HepG2 (cell line): Measurements from ENCODE around the gene SLC2A5. TPM values are rescaled to one million over a fixed set of nuclear protein-coding genes. Genes with fewer than 3 reads are reported as not detected.

ENCODE experiments used
- AKAP8 ChIP-seq: sonication (generic); formaldehyde crosslinking; IDR thresholded peaks from 2 replicates; pipeline ENCODE4 v1.5.1; 2020; ENCODE audit warnings: mild to moderate bottlenecking, missing genetic modification reagents
- BRCA1 ChIP-seq: sonication (generic); formaldehyde crosslinking; IDR thresholded peaks from 2 replicates; pipeline ENCODE4 v1.4.0; 2020; ENCODE audit warnings: missing genetic modification reagents
- CBX1 ChIP-seq: IDR thresholded peaks from one replicate; pipeline ENCODE4 v1.6.1; 2016; ENCODE audit warnings: antibody characterized with exemption, low read depth
- EHMT2 ChIP-seq: fragments of 200-600 bp; sonication (generic); IDR thresholded peaks from 2 replicates; pipeline ENCODE4 v1.7.0; 2017; ENCODE audit warnings: antibody characterized with exemption, low read depth, low read length, borderline replicate concordance
- MEF2D ChIP-seq: sonication (generic); formaldehyde crosslinking; IDR thresholded peaks from 2 replicates; pipeline ENCODE4 v1.5.1; 2020; ENCODE audit warnings: mild to moderate bottlenecking, missing genetic modification reagents
- PITX1 ChIP-seq: sonication (generic); formaldehyde crosslinking; IDR thresholded peaks from 2 replicates; pipeline ENCODE4 v1.5.1; 2020; ENCODE audit warnings: mild to moderate bottlenecking, missing genetic modification reagents
- RBM39 ChIP-seq: fragments of 200-400 bp; formaldehyde crosslinking; IDR thresholded peaks from one replicate; pipeline ENCODE4 v1.6.1; 2018; ENCODE audit warnings: antibody characterized with exemption, mild to moderate bottlenecking, low read depth, low read length; ENCODE audit not compliant: poor library complexity, severe bottlenecking
- SAFB2 ChIP-seq: sonication (generic); formaldehyde crosslinking; IDR thresholded peaks from 2 replicates; pipeline ENCODE4 v1.5.1; 2020; ENCODE audit warnings: missing genetic modification reagents, low read depth, mild to moderate bottlenecking, borderline replicate concordance
- SRF ChIP-seq: IDR thresholded peaks from 2 replicates; pipeline ENCODE4 v1.6.1; 2011; ENCODE audit warnings: mild to moderate bottlenecking, low read depth, low read length, moderate library complexity
- ZKSCAN8 ChIP-seq: IDR thresholded peaks from 2 replicates; pipeline ENCODE4 v1.6.1; 2016; ENCODE audit warnings: borderline replicate concordance, missing genetic modification reagents, missing compliant biosample characterization
- ZNF101 ChIP-seq: sonication (generic); formaldehyde crosslinking; IDR thresholded peaks from 2 replicates; pipeline ENCODE4 v1.4.0; 2020; ENCODE audit warnings: mild to moderate bottlenecking, low read depth, missing genetic modification reagents, borderline replicate concordance
- ZNF557 ChIP-seq: sonication (generic); formaldehyde crosslinking; IDR thresholded peaks from 2 replicates; pipeline ENCODE4 v1.4.0; 2020; ENCODE audit warnings: missing genetic modification reagents
- ZSCAN29 ChIP-seq: sonication (generic); formaldehyde crosslinking; conservative IDR thresholded peaks from 2 replicates; pipeline ENCODE4 v1.4.0; 2020; ENCODE audit warnings: mild to moderate bottlenecking, missing genetic modification reagents
- ZSCAN9 ChIP-seq: IDR thresholded peaks from 2 replicates; pipeline ENCODE4 v1.6.1; 2016; ENCODE audit warnings: borderline replicate concordance
- polyA plus RNA-seq, 8 experiments: library from polyadenylated mRNA; depleted of rRNA in 3 of 8; stranded (reverse) in 7 of 8; unstranded in 1 of 8; fragments of >200 nt; fragmentation: Illumina TruSeq in 4 of 8; extraction: Trizol in 4 of 8; gene quantifications; 2 replicates each; pipeline versions ENCODE4 v1.2.1 to v1.2.3, GENCODE V29; 2011 to 2016; ENCODE audit warnings: low read depth in 4 of 8, missing spikeins in 1 of 8, mixed read lengths in 1 of 8; ENCODE audit not compliant: insufficient read depth in 1 of 8
- total RNA-seq, 5 experiments: library from RNA; depleted of rRNA; stranded (reverse); fragments of >200 nt; fragmentation: Illumina TruSeq; extraction: Trizol; gene quantifications; 2 replicates each; pipeline ENCODE4 v1.2.3, GENCODE V29; 2016; ENCODE audit warnings: low read depth in 1 of 5
- TF ChIP-seq, protein P1 (sequence below): sonication (generic); formaldehyde crosslinking; IDR thresholded peaks from 2 replicates; pipeline ENCODE4 v1.4.0; 2020; ENCODE audit warnings: missing genetic modification reagents
- TF ChIP-seq, protein P2 (sequence below): sonication (generic); formaldehyde crosslinking; IDR thresholded peaks from 2 replicates; pipeline ENCODE4 v1.9.0; 2021; ENCODE audit warnings: missing genetic modification reagents, borderline replicate concordance
- TF ChIP-seq, protein P3 (sequence below): sonication (generic); formaldehyde crosslinking; IDR thresholded peaks from 2 replicates; pipeline ENCODE4 v1.4.0; 2020; ENCODE audit warnings: missing genetic modification reagents
- TF ChIP-seq, protein P4 (sequence below): sonication (generic); formaldehyde crosslinking; conservative IDR thresholded peaks from 2 replicates; pipeline ENCODE4 v1.8.1; 2023; ENCODE audit warnings: missing genetic modification reagents
- TF ChIP-seq, protein P5 (sequence below): sonication (generic); formaldehyde crosslinking; IDR thresholded peaks from 2 replicates; pipeline ENCODE4 v1.8.0; 2022; ENCODE audit warnings: missing genetic modification reagents, mild to moderate bottlenecking, borderline replicate concordance

SLC2A5 gene
- total and polyA plus RNA-seq, 2 of the 13 experiments (the other 11 are each of a cell fraction or from before 2014, with no cell fraction given): 0.04 to 0.54 TPM

DNA sequence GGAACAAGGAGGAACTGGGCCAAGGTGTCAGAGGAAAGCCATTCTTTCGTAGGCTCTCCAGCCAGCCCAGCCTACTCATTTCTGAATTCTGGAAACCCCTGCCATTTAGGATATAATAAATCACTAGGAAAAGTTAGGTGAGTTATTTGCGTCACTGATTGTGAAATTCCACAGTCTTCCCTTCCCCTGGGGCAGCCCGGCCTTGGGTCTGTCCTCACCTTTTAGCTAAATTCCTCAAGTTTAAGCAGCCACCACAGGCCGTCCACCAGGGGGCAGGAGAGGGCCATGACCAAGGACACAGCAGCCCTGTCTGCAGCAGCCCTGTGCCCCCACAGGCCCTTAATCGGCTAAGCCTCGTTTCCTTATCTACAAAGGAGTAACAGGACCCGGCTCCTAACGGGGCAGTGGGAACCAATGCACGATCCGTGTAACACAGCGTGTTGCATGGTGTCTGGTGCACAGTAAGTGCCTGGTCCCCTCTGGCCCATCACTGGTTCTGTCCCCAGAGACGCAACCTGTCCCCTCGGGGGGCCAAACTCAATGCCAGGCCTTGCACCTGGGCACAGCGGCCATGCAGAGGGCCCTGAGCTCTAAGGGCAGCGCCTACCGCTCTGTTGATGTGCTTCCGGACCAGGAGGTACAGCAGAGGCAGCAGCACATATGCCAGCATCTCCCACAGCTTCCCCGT, 41.4 kb upstream of the SLC2A5 start (continued):
- TF ChIP-seq, protein P1, sequence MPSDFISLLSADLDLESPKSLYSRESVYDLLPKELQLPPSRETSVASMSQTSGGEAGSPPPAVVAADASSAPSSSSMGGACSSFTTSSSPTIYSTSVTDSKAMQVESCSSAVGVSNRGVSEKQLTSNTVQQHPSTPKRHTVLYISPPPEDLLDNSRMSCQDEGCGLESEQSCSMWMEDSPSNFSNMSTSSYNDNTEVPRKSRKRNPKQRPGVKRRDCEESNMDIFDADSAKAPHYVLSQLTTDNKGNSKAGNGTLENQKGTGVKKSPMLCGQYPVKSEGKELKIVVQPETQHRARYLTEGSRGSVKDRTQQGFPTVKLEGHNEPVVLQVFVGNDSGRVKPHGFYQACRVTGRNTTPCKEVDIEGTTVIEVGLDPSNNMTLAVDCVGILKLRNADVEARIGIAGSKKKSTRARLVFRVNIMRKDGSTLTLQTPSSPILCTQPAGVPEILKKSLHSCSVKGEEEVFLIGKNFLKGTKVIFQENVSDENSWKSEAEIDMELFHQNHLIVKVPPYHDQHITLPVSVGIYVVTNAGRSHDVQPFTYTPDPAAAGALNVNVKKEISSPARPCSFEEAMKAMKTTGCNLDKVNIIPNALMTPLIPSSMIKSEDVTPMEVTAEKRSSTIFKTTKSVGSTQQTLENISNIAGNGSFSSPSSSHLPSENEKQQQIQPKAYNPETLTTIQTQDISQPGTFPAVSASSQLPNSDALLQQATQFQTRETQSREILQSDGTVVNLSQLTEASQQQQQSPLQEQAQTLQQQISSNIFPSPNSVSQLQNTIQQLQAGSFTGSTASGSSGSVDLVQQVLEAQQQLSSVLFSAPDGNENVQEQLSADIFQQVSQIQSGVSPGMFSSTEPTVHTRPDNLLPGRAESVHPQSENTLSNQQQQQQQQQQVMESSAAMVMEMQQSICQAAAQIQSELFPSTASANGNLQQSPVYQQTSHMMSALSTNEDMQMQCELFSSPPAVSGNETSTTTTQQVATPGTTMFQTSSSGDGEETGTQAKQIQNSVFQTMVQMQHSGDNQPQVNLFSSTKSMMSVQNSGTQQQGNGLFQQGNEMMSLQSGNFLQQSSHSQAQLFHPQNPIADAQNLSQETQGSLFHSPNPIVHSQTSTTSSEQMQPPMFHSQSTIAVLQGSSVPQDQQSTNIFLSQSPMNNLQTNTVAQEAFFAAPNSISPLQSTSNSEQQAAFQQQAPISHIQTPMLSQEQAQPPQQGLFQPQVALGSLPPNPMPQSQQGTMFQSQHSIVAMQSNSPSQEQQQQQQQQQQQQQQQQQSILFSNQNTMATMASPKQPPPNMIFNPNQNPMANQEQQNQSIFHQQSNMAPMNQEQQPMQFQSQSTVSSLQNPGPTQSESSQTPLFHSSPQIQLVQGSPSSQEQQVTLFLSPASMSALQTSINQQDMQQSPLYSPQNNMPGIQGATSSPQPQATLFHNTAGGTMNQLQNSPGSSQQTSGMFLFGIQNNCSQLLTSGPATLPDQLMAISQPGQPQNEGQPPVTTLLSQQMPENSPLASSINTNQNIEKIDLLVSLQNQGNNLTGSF (CRISPR knock-in tag): no peak
- TF ChIP-seq BRCA1 (CRISPR knock-in tag) (no peak), RBM39 (no peak), SAFB2 (CRISPR knock-in tag) (no peak), AKAP8 (CRISPR knock-in tag) (no peak), PITX1 (peak; percentile 52; the same call in 1 of the 2 replicates), ZKSCAN8 (CRISPR knock-in tag) (no peak), ZSCAN29 (CRISPR knock-in tag) (peak; percentile 77; the same call in 1 of the 2 replicates), ZSCAN9 (CRISPR knock-in tag) (0 out of 2 replicates have a peak, but pooled peaks have one; percentile 22), ZNF101 (CRISPR knock-in tag) (no peak), CBX1 (no peak), SRF (no peak), ZNF557 (CRISPR knock-in tag) (no peak), MEF2D (CRISPR knock-in tag) (peak; percentile 53; the same call in 1 of the 2 replicates), EHMT2 (no peak)
- TF ChIP-seq, protein P2, sequence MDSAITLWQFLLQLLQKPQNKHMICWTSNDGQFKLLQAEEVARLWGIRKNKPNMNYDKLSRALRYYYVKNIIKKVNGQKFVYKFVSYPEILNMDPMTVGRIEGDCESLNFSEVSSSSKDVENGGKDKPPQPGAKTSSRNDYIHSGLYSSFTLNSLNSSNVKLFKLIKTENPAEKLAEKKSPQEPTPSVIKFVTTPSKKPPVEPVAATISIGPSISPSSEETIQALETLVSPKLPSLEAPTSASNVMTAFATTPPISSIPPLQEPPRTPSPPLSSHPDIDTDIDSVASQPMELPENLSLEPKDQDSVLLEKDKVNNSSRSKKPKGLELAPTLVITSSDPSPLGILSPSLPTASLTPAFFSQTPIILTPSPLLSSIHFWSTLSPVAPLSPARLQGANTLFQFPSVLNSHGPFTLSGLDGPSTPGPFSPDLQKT (CRISPR knock-in tag): no peak
- TF ChIP-seq, protein P3, sequence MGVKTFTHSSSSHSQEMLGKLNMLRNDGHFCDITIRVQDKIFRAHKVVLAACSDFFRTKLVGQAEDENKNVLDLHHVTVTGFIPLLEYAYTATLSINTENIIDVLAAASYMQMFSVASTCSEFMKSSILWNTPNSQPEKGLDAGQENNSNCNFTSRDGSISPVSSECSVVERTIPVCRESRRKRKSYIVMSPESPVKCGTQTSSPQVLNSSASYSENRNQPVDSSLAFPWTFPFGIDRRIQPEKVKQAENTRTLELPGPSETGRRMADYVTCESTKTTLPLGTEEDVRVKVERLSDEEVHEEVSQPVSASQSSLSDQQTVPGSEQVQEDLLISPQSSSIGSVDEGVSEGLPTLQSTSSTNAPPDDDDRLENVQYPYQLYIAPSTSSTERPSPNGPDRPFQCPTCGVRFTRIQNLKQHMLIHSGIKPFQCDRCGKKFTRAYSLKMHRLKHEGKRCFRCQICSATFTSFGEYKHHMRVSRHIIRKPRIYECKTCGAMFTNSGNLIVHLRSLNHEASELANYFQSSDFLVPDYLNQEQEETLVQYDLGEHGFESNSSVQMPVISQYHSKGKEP (CRISPR knock-in tag): no peak
- TF ChIP-seq, protein P4, sequence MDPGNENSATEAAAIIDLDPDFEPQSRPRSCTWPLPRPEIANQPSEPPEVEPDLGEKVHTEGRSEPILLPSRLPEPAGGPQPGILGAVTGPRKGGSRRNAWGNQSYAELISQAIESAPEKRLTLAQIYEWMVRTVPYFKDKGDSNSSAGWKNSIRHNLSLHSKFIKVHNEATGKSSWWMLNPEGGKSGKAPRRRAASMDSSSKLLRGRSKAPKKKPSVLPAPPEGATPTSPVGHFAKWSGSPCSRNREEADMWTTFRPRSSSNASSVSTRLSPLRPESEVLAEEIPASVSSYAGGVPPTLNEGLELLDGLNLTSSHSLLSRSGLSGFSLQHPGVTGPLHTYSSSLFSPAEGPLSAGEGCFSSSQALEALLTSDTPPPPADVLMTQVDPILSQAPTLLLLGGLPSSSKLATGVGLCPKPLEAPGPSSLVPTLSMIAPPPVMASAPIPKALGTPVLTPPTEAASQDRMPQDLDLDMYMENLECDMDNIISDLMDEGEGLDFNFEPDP (CRISPR knock-in tag): no peak
- TF ChIP-seq, protein P5, sequence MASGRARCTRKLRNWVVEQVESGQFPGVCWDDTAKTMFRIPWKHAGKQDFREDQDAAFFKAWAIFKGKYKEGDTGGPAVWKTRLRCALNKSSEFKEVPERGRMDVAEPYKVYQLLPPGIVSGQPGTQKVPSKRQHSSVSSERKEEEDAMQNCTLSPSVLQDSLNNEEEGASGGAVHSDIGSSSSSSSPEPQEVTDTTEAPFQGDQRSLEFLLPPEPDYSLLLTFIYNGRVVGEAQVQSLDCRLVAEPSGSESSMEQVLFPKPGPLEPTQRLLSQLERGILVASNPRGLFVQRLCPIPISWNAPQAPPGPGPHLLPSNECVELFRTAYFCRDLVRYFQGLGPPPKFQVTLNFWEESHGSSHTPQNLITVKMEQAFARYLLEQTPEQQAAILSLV (CRISPR knock-in tag): no peak
